ENCODE results near the gene TLCD3B. TPM values are rescaled to one million over a fixed set of nuclear protein-coding genes. Genes with fewer than 3 reads are reported as not detected.

TLCD3B gene
- total RNA-seq, 1 donor from 2014 or later: not detected

- TF ChIP-seq CTCF (conservative IDR thresholded peaks at IDR 0.05; ENCODE audit: low read depth, low read length): no peak
Observed at GRCh38 chr16:30060836-30061554, 29.9 kb upstream of the TLCD3B start.

GRCh38 chr16:30060346-30060745 is 29.3 kb upstream of the TLCD3B start:
- no peak for TF ChIP-seq CTCF (conservative IDR thresholded peaks at IDR 0.05; ENCODE audit: low read depth, low read length)
- no peak for DNase-seq (ENCODE audit: low read depth)
- no peak overlapping the region for H3K4me3 ChIP-seq (ENCODE audit: low read depth, low read length)

More at GRCh38 chr16:30060836-30061554, 29.9 kb upstream of the TLCD3B start:
- no peak for DNase-seq (ENCODE audit: low read depth)
- H3K4me3 ChIP-seq (ENCODE audit: low read depth, low read length): no peak overlapping the region

GRCh38 chr16:30054959-30055553 is 24.0 kb upstream of the TLCD3B start:
- H3K4me3 ChIP-seq (ENCODE audit: low read depth, low read length): no peak overlapping the region
- peak; percentile 75 for TF ChIP-seq CTCF (conservative IDR thresholded peaks at IDR 0.05; ENCODE audit: low read depth, low read length)
- no peak for DNase-seq (ENCODE audit: low read depth)

- H3K4me3 ChIP-seq (ENCODE audit: low read depth, low read length): no peak overlapping the region
- TF ChIP-seq CTCF (conservative IDR thresholded peaks at IDR 0.05; ENCODE audit: low read depth, low read length): no peak
- DNase-seq (ENCODE audit: low read depth): no peak
Observed at GRCh38 chr16:30054451-30054850, 23.4 kb upstream of the TLCD3B start.

- no peak for TF ChIP-seq CTCF (conservative IDR thresholded peaks at IDR 0.05; ENCODE audit: low read depth, low read length)
Observed at GRCh38 chr16:30053376-30054015, 22.4 kb upstream of the TLCD3B start.

GRCh38 chr16:30052671-30053372 is 21.8 kb upstream of the TLCD3B start:
- H3K4me3 ChIP-seq (ENCODE audit: low read depth, low read length): peak overlapping the region; percentile 97
- no peak for TF ChIP-seq CTCF (conservative IDR thresholded peaks at IDR 0.05; ENCODE audit: low read depth, low read length)
- no peak for DNase-seq (ENCODE audit: low read depth)

More at GRCh38 chr16:30053376-30054015, 22.4 kb upstream of the TLCD3B start:
- DNase-seq (ENCODE audit: low read depth): no peak
- H3K4me3 ChIP-seq (ENCODE audit: low read depth, low read length): peak overlapping the region; percentile 97
